H9 (cell line): ENCODE results near the gene RASA3. TPM values are rescaled to one million over a fixed set of nuclear protein-coding genes. Genes with fewer than 3 reads are reported as not detected.
A peak's percentile ranks its signal among the peaks of the same experiment; 100 is the strongest.

Source experiments
- DNase-seq: peaks from one replicate; pipeline ENCODE4 v3.0.0-alpha.2; 2017
- H2AFZ ChIP-seq: one replicate; pipeline ENCODE4 v1.6.1; 2013; ENCODE audit warnings: mild to moderate bottlenecking, low read length, control low read depth, moderate library complexity
- H2AK5ac ChIP-seq: 2 replicates; pipeline ENCODE4 v1.6.1; 2013; ENCODE audit warnings: low read length, control low read depth, mixed read lengths; ENCODE audit not compliant: insufficient read length
- H2BK120ac ChIP-seq: one replicate; pipeline ENCODE4 v1.6.1; 2013; ENCODE audit warnings: low read depth, mild to moderate bottlenecking, low read length, control low read depth, inconsistent platforms; ENCODE audit not compliant: poor library complexity, severe bottlenecking
- H2BK12ac ChIP-seq: 2 replicates; pipeline ENCODE4 v1.6.1; 2013; ENCODE audit warnings: low read length, control low read depth, mixed read lengths, low read depth; ENCODE audit not compliant: insufficient read length
- H2BK15ac ChIP-seq: 2 replicates; pipeline ENCODE4 v1.6.1; 2013; ENCODE audit warnings: low read depth, low read length, control low read depth
- H2BK20ac ChIP-seq: one replicate; pipeline ENCODE4 v1.6.1; 2013; ENCODE audit warnings: low read depth, mild to moderate bottlenecking, low read length, control low read depth, inconsistent platforms; ENCODE audit not compliant: poor library complexity, severe bottlenecking
- H2BK5ac ChIP-seq: 2 replicates; pipeline ENCODE4 v1.6.1; 2013; ENCODE audit warnings: low read length, control low read depth, mixed read lengths; ENCODE audit not compliant: insufficient read length
- H3K14ac ChIP-seq: 2 replicates; pipeline ENCODE4 v1.6.1; 2013; ENCODE audit warnings: low read length, control low read depth; ENCODE audit not compliant: insufficient read depth
- H3K18ac ChIP-seq: 2 replicates; pipeline ENCODE4 v1.6.1; 2013; ENCODE audit warnings: low read depth, mild to moderate bottlenecking, mixed read lengths, low read length, control low read depth; ENCODE audit not compliant: insufficient read length
- H3K23ac ChIP-seq: 2 replicates; pipeline ENCODE4 v1.6.1; 2013; ENCODE audit warnings: low read length, control low read depth, mixed read lengths, low read depth; ENCODE audit not compliant: insufficient read length
- H3K23me2 ChIP-seq: 2 replicates; pipeline ENCODE4 v1.6.1; 2013; ENCODE audit warnings: low read depth, mild to moderate bottlenecking, mixed read lengths, low read length, control low read depth; ENCODE audit not compliant: insufficient read length, poor library complexity, severe bottlenecking
- H3K27ac ChIP-seq: 2 replicates; pipeline ENCODE4 v1.5.1; 2013; ENCODE audit warnings: low read length, control low read depth, mixed read lengths, low read depth; ENCODE audit not compliant: insufficient read length
- H3K27me3 ChIP-seq: 2 replicates; pipeline ENCODE4 v1.6.1; 2013; ENCODE audit warnings: low read length, control low read depth, inconsistent platforms; ENCODE audit not compliant: insufficient read depth
- H3K4ac ChIP-seq: 2 replicates; pipeline ENCODE4 v1.6.1; 2013; ENCODE audit warnings: low read depth, mild to moderate bottlenecking, control low read depth, inconsistent platforms, low read length, moderate library complexity
- H3K4me1 ChIP-seq: 2 replicates; pipeline ENCODE4 v1.6.1; 2013; ENCODE audit warnings: low read length, control low read depth, inconsistent platforms; ENCODE audit not compliant: insufficient read depth
- H3K4me2 ChIP-seq: 2 replicates; pipeline ENCODE4 v1.6.1; 2013; ENCODE audit warnings: low read length, control low read depth, mixed read lengths; ENCODE audit not compliant: insufficient read length, insufficient read depth
- H3K56ac ChIP-seq: 2 replicates; pipeline ENCODE4 v1.6.1; 2013; ENCODE audit warnings: low read depth, mild to moderate bottlenecking, mixed read lengths, low read length, control low read depth; ENCODE audit not compliant: insufficient read length
- H3K79me1 ChIP-seq: 2 replicates; pipeline ENCODE4 v1.6.1; 2013; ENCODE audit warnings: low read depth, mild to moderate bottlenecking, moderate library complexity, low read length, control low read depth, inconsistent platforms; ENCODE audit not compliant: insufficient read depth, poor library complexity, severe bottlenecking
- H3K79me2 ChIP-seq: 2 replicates; pipeline ENCODE4 v1.6.1; 2013; ENCODE audit warnings: low read length, control low read depth, inconsistent platforms; ENCODE audit not compliant: insufficient read depth
- H3K9ac ChIP-seq: 2 replicates; pipeline ENCODE4 v1.6.1; 2013; ENCODE audit warnings: low read length, control low read depth, mixed read lengths; ENCODE audit not compliant: insufficient read length; ENCODE audit errors: extremely low read depth
- H3K9me3 ChIP-seq: one replicate; pipeline ENCODE4 v1.6.1; 2013; ENCODE audit warnings: low read depth, low read length, inconsistent platforms; ENCODE audit not compliant: control insufficient read depth
- H3T11ph ChIP-seq: one replicate; pipeline ENCODE4 v1.6.1; 2013; ENCODE audit warnings: mild to moderate bottlenecking, low read length, control low read depth, inconsistent platforms
- H4K20me1 ChIP-seq: one replicate; pipeline ENCODE4 v1.6.1; 2013; ENCODE audit not compliant: control insufficient read depth, insufficient read length, insufficient read depth
- H4K5ac ChIP-seq: 2 replicates; pipeline ENCODE4 v1.6.1; 2013; ENCODE audit warnings: low read depth, mild to moderate bottlenecking, mixed read lengths, low read length, control low read depth; ENCODE audit not compliant: insufficient read length
- H4K8ac ChIP-seq: replicated peaks from 2 replicates; pipeline ENCODE4 v1.6.1; 2013; ENCODE audit warnings: low read length, control low read depth, mixed read lengths, low read depth; ENCODE audit not compliant: insufficient read length
- H4K91ac ChIP-seq: 2 replicates; pipeline ENCODE4 v1.6.1; 2013; ENCODE audit warnings: low read depth, mild to moderate bottlenecking, moderate library complexity, mixed read lengths, low read length, control low read depth; ENCODE audit not compliant: insufficient read length
- H3K27ac Mint-ChIP-seq, 3 experiments: 2 replicates in 2 of 3; 3 replicates in 1 of 3; pipeline ENCODE4 v1.8.0; 2020 to 2021; ENCODE audit warnings: mixed read lengths in 3 of 3, mild to moderate bottlenecking in 1 of 3, moderate library complexity in 1 of 3
- H3K27me3 Mint-ChIP-seq: 2 replicates; pipeline ENCODE4 v1.8.0; 2021; ENCODE audit warnings: low read depth, mild to moderate bottlenecking, moderate library complexity, mixed read lengths
- H3K36me3 Mint-ChIP-seq, 3 experiments: 2 replicates in 2 of 3; 3 replicates in 1 of 3; pipeline ENCODE4 v1.8.0; 2020 to 2021; ENCODE audit warnings: low read depth in 3 of 3, mixed read lengths in 3 of 3; ENCODE audit not compliant: insufficient read depth in 1 of 3
- H3K4me1 Mint-ChIP-seq, 2 experiments: 2 replicates each; pipeline ENCODE4 v1.8.0; 2020; ENCODE audit warnings: mixed read lengths in 2 of 2
- H3K4me3 Mint-ChIP-seq, 2 experiments: 2 replicates in 1 of 2; 3 replicates in 1 of 2; pipeline ENCODE4 v1.8.0; 2020 to 2021; ENCODE audit warnings: mild to moderate bottlenecking in 2 of 2, mixed read lengths in 2 of 2, moderate library complexity in 1 of 2
- H3K9me3 Mint-ChIP-seq, 2 experiments: 2 replicates in 1 of 2; 3 replicates in 1 of 2; pipeline ENCODE4 v1.8.0; 2020; ENCODE audit warnings: mild to moderate bottlenecking in 2 of 2, mixed read lengths in 2 of 2, moderate library complexity in 1 of 2
- CTCF ChIP-seq: fragments of 200-600 bp; sonication (generic); conservative IDR thresholded peaks from 3 replicates; pipeline ENCODE4 v1.8.0; 2021; ENCODE audit warnings: antibody characterized with exemption, mild to moderate bottlenecking
- WGBS: extraction: QIAGEN DNeasy Blood & Tissue Kit; methylation state at CpG from one replicate; pipeline ENCODE4 v1.1.7; 2013; ENCODE audit warnings: missing lambda C conversion rate, low lambda C conversion rate, mixed read lengths; ENCODE audit not compliant: insufficient read length; ENCODE audit errors: extremely low coverage; 5-methylcytosine and 5-hydroxymethylcytosine counted together
- total RNA-seq: library from RNA; stranded (reverse); gene quantifications from 2 replicates; pipeline ENCODE4 v1.2.1, GENCODE V29; 2021

RASA3 gene
- total RNA-seq, 1 experiment from 2014 or later, result 12.3 TPM

GRCh38 chr13:114002009-114002544 lies 130.3 kb downstream of the RASA3 start:
- Histone ChIP-seq H4K20me1 (no peaks in the 10 kb centered on the region), H4K91ac (no peak overlapping the region), H3K9ac (no peak overlapping the region), H2AFZ (no peak overlapping the region), H2BK120ac (no peak overlapping the region), H3K79me2 (no peaks in the 10 kb centered on the region), H3K18ac (no peak overlapping the region), H2BK20ac (no peak overlapping the region), H3K14ac (no peak overlapping the region; the same call in 1 of the 2 replicates), H3K79me1 (no peaks in the 10 kb centered on the region), H3K4ac (no peak overlapping the region), H3K9me3 (no peaks in the 10 kb centered on the region), H2BK12ac (no peak overlapping the region), H4K5ac (no peak overlapping the region), H2AK5ac (no peak overlapping the region), H3K4me2 (no peak overlapping the region), H3T11ph (no peak overlapping the region), H4K8ac (no peak overlapping the region), H3K4me1 (no peaks in the 10 kb centered on the region), H3K23ac (no peak overlapping the region), H3K27ac (no peak overlapping the region), H2BK15ac (no peak overlapping the region), H3K56ac (no peak overlapping the region), H3K27me3 (no peaks in the 10 kb centered on the region), H3K23me2 (no peaks in the 10 kb centered on the region), H2BK5ac (no peak overlapping the region)
- Mint-ChIP-seq H3K36me3 (peaks cover 3 to 6% (median 5%) of the 10 kb centered on the region in 3 experiments; a peak in 4 of 7 replicates), H3K4me1 (0 out of 4 replicates have a peak, but pooled peaks cover 0 to 4% of the 10 kb centered on the region in 2 experiments), H3K4me3 (peak overlapping the region in 1 of 2 experiments; percentile 11; a peak in 2 of 5 replicates), H3K9me3 (no peaks in the 10 kb centered on the region), H3K27me3 (no peaks in the 10 kb centered on the region), H3K27ac (peak overlapping the region in 2 of 3 experiments; percentile 11 to 85; a peak in 3 of 7 replicates)
- no peak for TF ChIP-seq CTCF
- WGBS, result no CpG with 5 or more reads among the region's 27 CpGs
- no peak for DNase-seq
